ENCODE results near the gene SPO11. TPM values are rescaled to one million over a fixed set of nuclear protein-coding genes. Genes with fewer than 3 reads are reported as not detected.

SPO11 gene
- total and polyA plus RNA-seq, 2 of the 13 experiments (the other 11 are each of a cell fraction or from before 2014, with no cell fraction given): not detected

DNA sequence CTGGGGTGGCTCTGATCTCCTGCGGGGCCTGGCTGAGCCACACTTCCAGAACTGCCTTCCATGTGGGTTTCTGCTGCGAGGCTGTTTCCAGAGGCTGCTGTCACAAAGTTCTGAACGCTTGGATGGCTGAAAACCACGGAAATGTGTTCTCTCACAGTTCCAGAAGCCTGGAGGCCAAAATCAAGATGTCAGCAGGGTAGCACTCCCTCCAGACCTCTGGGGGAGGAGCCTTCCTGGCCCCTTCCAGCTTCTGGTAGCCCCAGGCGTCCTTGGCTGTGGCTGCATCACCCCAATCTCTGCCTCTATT is 39.5 kb upstream of the SPO11 start:
- intact Hi-C loops (cut with micrococcal nuclease; ENCODE audit: unreplicated experiment): no loop called here
- H3K4me2 ChIP-seq (ENCODE audit: low read depth, low read length): no peak overlapping the region
- ChIA-PET CTCF (ENCODE audit: low intra/inter-chr PET ratio, low total read pairs) (interaction anchor here (1.2 kb wide), 1 partner anchor 56 kb away, joined by 3 read pairs; no protein-coding TSS in a partner anchor), POLR2A (no interaction called here)
- no peaks in the 10 kb centered on the region for H3K9me3 ChIP-seq (ENCODE audit: low read length)
- peaks cover 19 to 84% of the 10 kb centered on the region in 2 experiments for H3K27me3 ChIP-seq (ENCODE audit: control insufficient read depth in 1 of 2, insufficient read depth in 2 of 2, low read length in 2 of 2)
- no TSS peak for BruUV-seq (replicated peaks)
- no peak overlapping the region for H3K9ac ChIP-seq (ENCODE audit: insufficient read depth, low read depth, low read length)
- 2% methylated on average over 5 of the region's 5 CpGs for WGBS (ENCODE audit: low lambda C conversion rate)
- TF ChIP-seq ZNF660 (CRISPR knock-in tag; IDR thresholded peaks at IDR 0.05; ENCODE audit: borderline replicate concordance, low read depth) (no peak), YEATS2 (CRISPR knock-in tag; IDR thresholded peaks at IDR 0.05; ENCODE audit: borderline replicate concordance) (no peak), SCMH1 (CRISPR knock-in tag; IDR thresholded peaks at IDR 0.05; ENCODE audit: borderline replicate concordance) (no peak), KLF15 (CRISPR knock-in tag; IDR thresholded peaks at IDR 0.05; ENCODE audit: borderline replicate concordance) (no peak), PHF20 (CRISPR knock-in tag; IDR thresholded peaks at IDR 0.05) (no peak), ZNF674 (CRISPR knock-in tag; IDR thresholded peaks at IDR 0.05; ENCODE audit: low read depth) (no peak), SIN3A (IDR thresholded peaks at IDR 0.05; ENCODE audit: borderline replicate concordance, low read depth, low read length) (no peak), ZNF839 (CRISPR knock-in tag; IDR thresholded peaks at IDR 0.05; ENCODE audit: borderline replicate concordance) (no peak), KDM5A (IDR thresholded peaks at IDR 0.05; ENCODE audit: borderline replicate concordance, low read length) (no peak), ZNF773 (CRISPR knock-in tag; IDR thresholded peaks at IDR 0.05; ENCODE audit: borderline replicate concordance) (no peak), CBFB (CRISPR knock-in tag; IDR thresholded peaks at IDR 0.05) (no peak), FOXA3 (CRISPR knock-in tag; IDR thresholded peaks at IDR 0.05) (no peak), ZC3H4 (CRISPR knock-in tag; IDR thresholded peaks at IDR 0.05; ENCODE audit: borderline replicate concordance) (no peak), MTF2 (CRISPR knock-in tag; IDR thresholded peaks at IDR 0.05; ENCODE audit: borderline replicate concordance) (no peak), ZNF282 (IDR thresholded peaks at IDR 0.05; ENCODE audit: partially characterized antibody) (no peak)
- TF ChIP-seq, protein P1, sequence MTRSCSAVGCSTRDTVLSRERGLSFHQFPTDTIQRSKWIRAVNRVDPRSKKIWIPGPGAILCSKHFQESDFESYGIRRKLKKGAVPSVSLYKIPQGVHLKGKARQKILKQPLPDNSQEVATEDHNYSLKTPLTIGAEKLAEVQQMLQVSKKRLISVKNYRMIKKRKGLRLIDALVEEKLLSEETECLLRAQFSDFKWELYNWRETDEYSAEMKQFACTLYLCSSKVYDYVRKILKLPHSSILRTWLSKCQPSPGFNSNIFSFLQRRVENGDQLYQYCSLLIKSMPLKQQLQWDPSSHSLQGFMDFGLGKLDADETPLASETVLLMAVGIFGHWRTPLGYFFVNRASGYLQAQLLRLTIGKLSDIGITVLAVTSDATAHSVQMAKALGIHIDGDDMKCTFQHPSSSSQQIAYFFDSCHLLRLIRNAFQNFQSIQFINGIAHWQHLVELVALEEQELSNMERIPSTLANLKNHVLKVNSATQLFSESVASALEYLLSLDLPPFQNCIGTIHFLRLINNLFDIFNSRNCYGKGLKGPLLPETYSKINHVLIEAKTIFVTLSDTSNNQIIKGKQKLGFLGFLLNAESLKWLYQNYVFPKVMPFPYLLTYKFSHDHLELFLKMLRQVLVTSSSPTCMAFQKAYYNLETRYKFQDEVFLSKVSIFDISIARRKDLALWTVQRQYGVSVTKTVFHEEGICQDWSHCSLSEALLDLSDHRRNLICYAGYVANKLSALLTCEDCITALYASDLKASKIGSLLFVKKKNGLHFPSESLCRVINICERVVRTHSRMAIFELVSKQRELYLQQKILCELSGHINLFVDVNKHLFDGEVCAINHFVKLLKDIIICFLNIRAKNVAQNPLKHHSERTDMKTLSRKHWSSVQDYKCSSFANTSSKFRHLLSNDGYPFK (CRISPR knock-in tag; IDR thresholded peaks at IDR 0.05; ENCODE audit: borderline replicate concordance): no peak
- H2AFZ ChIP-seq (ENCODE audit: low read length): no peak overlapping the region
- H4K20me1 ChIP-seq (ENCODE audit: insufficient read depth, low read length): no peaks in the 10 kb centered on the region
- FAIRE-seq (no peak), ATAC-seq (no peak), DNase-seq (ENCODE audit: low spot score) (no peak)
- no peak overlapping the region for H3K4me3 ChIP-seq (replicated peaks in 1 of 3; ENCODE audit: insufficient read depth in 1 of 3, low read depth in 2 of 3, low read length in 3 of 3)
- H3K36me3 ChIP-seq (replicated peaks in 1 of 2; ENCODE audit: control insufficient read depth in 1 of 2, insufficient read depth in 2 of 2, low read length in 2 of 2): no peaks in the 10 kb centered on the region
- H3K27ac ChIP-seq (ENCODE audit: extremely low read length, insufficient read depth, low read length): no peak overlapping the region
- no peaks in the 10 kb centered on the region for H3K79me2 ChIP-seq (ENCODE audit: insufficient read depth, low read length)
- H3K4me1 ChIP-seq (ENCODE audit: insufficient read depth, low read length): peaks cover 4% of the 10 kb centered on the region
- in situ Hi-C loops (cut with HindIII; ENCODE audit: extremely low pct_ligation_motif_present, low pct_unique_long_range_greater_than_20kb): no loop called here
